SK-N-SH (cell line): ENCODE data around the gene KIF11. TPM values are rescaled to one million over a fixed set of nuclear protein-coding genes. Genes with fewer than 3 reads are reported as not detected.

Experiments
- CTCF ChIA-PET: fragments of 300-600, 350-600 bp; formaldehyde crosslinking; extraction: SDS; loops from one replicate; lab custom pipeline; 2021; lab: Yijun Ruan, JAX
- POLR2A ChIA-PET: fragments of 350-600 bp; sonication (Branson Sonifier 250); formaldehyde crosslinking; extraction: SDS; loops from one replicate; lab custom pipeline; 2020; ENCODE audit warnings: antibody characterized with exemption, inconsistent platforms; lab: Yijun Ruan, JAX
- DNase-seq: peaks from one replicate; pipeline ENCODE4 v3.0.0; 2012
- H2AFZ ChIP-seq: fragments of 200-600 bp; sonication (generic); 2 replicates; pipeline ENCODE4 v1.8.1; 2016; ENCODE audit warnings: antibody characterized with exemption, mild to moderate bottlenecking, low read depth
- H3F3A ChIP-seq: fragments of 200-600 bp; sonication (generic); replicated peaks from 2 replicates; pipeline ENCODE3; 2016; ENCODE audit warnings: antibody characterized with exemption, mild to moderate bottlenecking; ENCODE audit not compliant: insufficient read depth
- H3K27ac ChIP-seq, 2 experiments: fragments of 200-500 bp in 1 of 2; fragments of 200-600 bp in 1 of 2; sonication (Bioruptor generic) in 1 of 2; sonication (generic), shearing (Covaris generic) in 1 of 2; 2 replicates each; pipeline versions ENCODE4 v1.5.1 to v1.6.1; 2014 to 2016; ENCODE audit warnings: low read depth in 2 of 2, inconsistent platforms in 1 of 2, low read length in 1 of 2, mild to moderate bottlenecking in 1 of 2, mixed read lengths in 1 of 2
- H3K27me3 ChIP-seq: fragments of 200-600 bp; sonication (generic), shearing (Covaris generic); 2 replicates; pipeline ENCODE4 v1.6.1; 2016; ENCODE audit warnings: mixed run types; ENCODE audit not compliant: insufficient read depth
- H3K36me3 ChIP-seq, 2 experiments: fragments of 200-500 bp in 1 of 2; fragments of 200-600 bp in 1 of 2; sonication (Bioruptor generic) in 1 of 2; sonication (generic) in 1 of 2; replicated peaks in 1 of 2; 2 replicates each; pipeline versions ENCODE3 to v1.5.1; 2014 to 2016; ENCODE audit warnings: low read length in 1 of 2, mild to moderate bottlenecking in 1 of 2; ENCODE audit not compliant: insufficient read depth in 2 of 2, control insufficient read depth in 1 of 2
- H3K4me1 ChIP-seq, 2 experiments: fragments of 200-500 bp in 1 of 2; fragments of 200-600 bp in 1 of 2; sonication (Bioruptor generic) in 1 of 2; sonication (generic), shearing (Covaris generic) in 1 of 2; 2 replicates each; pipeline versions ENCODE4 v1.5.1 to v1.6.1; 2014 to 2016; ENCODE audit warnings: low read depth in 1 of 2, low read length in 1 of 2, mixed run types in 1 of 2; ENCODE audit not compliant: insufficient read depth in 2 of 2, control insufficient read depth in 1 of 2
- H3K4me2 ChIP-seq: fragments of 200-600 bp; sonication (generic), shearing (Covaris generic); 2 replicates; pipeline ENCODE4 v1.6.1; 2017; ENCODE audit warnings: mixed run types
- H3K4me3 ChIP-seq, 2 experiments: fragments of 200-500 bp in 1 of 2; fragments of 200-600 bp in 1 of 2; sonication (Bioruptor generic) in 1 of 2; sonication (generic), shearing (Covaris generic) in 1 of 2; 2 replicates each; pipeline versions ENCODE4 v1.5.1 to v1.8.1; 2014 to 2016; ENCODE audit warnings: low read depth in 2 of 2, inconsistent platforms in 1 of 2, low read length in 1 of 2, mild to moderate bottlenecking in 1 of 2, mixed read lengths in 1 of 2, moderate library complexity in 1 of 2
- H3K79me2 ChIP-seq: fragments of 200-600 bp; sonication (generic); 2 replicates; pipeline ENCODE4 v1.8.1; 2017; ENCODE audit warnings: mild to moderate bottlenecking; ENCODE audit not compliant: insufficient read depth
- H3K9ac ChIP-seq: fragments of 200-600 bp; sonication (generic); 2 replicates; pipeline ENCODE4 v1.6.1; 2017; ENCODE audit warnings: mixed run types
- H3K9me2 ChIP-seq: fragments of 200-600 bp; sonication (generic); 2 replicates; pipeline ENCODE4 v1.6.1; 2017; ENCODE audit warnings: mixed run types
- H3K9me3 ChIP-seq: fragments of 200-600 bp; sonication (generic); 2 replicates; pipeline ENCODE4 v1.6.1; 2017; ENCODE audit warnings: mixed run types, mild to moderate bottlenecking, moderate library complexity
- H4K20me1 ChIP-seq: fragments of 200-600 bp; sonication (generic); 2 replicates; pipeline ENCODE4 v1.6.1; 2017; ENCODE audit warnings: mild to moderate bottlenecking, mixed run types; ENCODE audit not compliant: insufficient read depth
- EP300 ChIP-seq, 2 experiments: IDR thresholded peaks; 2 replicates each; pipeline versions ENCODE4 v1.4.0 to v1.6.1; 2012; ENCODE audit warnings: borderline replicate concordance in 1 of 2, low read depth in 1 of 2, low read length in 1 of 2
- FOXJ3 ChIP-seq: sonication (generic); formaldehyde crosslinking; IDR thresholded peaks from 2 replicates; pipeline ENCODE4 v1.5.1; 2020; ENCODE audit warnings: mild to moderate bottlenecking, missing genetic modification reagents
- FOXM1 ChIP-seq: IDR thresholded peaks from 2 replicates; pipeline ENCODE4 v1.4.0; 2012; ENCODE audit warnings: low read depth, mild to moderate bottlenecking
- GATA2 ChIP-seq: sonication (generic); formaldehyde crosslinking; IDR thresholded peaks from 2 replicates; pipeline ENCODE4 v1.5.0; 2020; ENCODE audit warnings: mild to moderate bottlenecking, missing genetic modification reagents
- NRF1 ChIP-seq: IDR thresholded peaks from 2 replicates; pipeline ENCODE4 v1.6.1; 2012; ENCODE audit warnings: low read depth, mild to moderate bottlenecking, low read length
- POLR2AphosphoS5 ChIP-seq: IDR thresholded peaks from 2 replicates; pipeline ENCODE4 v1.6.1; 2012; ENCODE audit warnings: low read depth, low read length
- TAF1 ChIP-seq: IDR thresholded peaks from 2 replicates; pipeline ENCODE4 v1.6.1; 2012; ENCODE audit warnings: low read depth, mild to moderate bottlenecking, low read length, moderate library complexity, borderline replicate concordance
- WGBS: methylation state at CpG from one replicate; pipeline ENCODE4 v1.1.6; 2017; ENCODE audit warnings: low lambda C conversion rate; 5-methylcytosine and 5-hydroxymethylcytosine counted together
- polyA plus RNA-seq, 3 experiments: library from polyadenylated mRNA; depleted of rRNA; stranded (reverse); fragments of >200 nt; gene quantifications; 2 replicates each; pipeline ENCODE4 v1.2.3, GENCODE V29; 2012
- TF ChIP-seq, protein P1 (sequence below): IDR thresholded peaks from 2 replicates; pipeline ENCODE4; 2012
- TF ChIP-seq, protein P2 (sequence below): IDR thresholded peaks from 2 replicates; pipeline ENCODE4 v1.4.0; 2012; ENCODE audit warnings: low read depth, borderline replicate concordance

KIF11 gene
- polyA plus RNA-seq, 1 of the 3 experiments (the other 2 are of a cell fraction), result 4.0 TPM

DNA sequence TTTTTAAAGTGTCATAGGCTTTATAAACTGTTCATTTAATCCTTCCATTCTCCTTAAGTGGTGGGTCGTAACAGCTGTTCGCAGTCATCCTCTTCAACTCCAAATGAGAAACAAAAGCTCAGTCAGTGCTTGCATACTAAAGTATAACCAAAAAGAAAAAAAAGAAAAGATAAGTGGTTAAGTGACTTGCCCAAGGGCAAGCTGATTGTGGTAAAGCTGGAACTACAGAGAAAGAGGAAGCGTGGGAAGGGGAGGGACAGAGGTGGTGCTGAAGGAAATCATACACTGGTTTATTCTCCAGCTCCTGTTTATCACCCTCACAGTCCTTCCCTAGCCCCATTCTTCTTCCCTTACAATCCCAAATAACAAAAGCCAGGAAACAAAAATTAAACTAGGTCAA, 48.6 kb upstream of the KIF11 start:
- POLR2A ChIA-PET, result no interaction called here
- H3K27me3 ChIP-seq, result no peaks in the 10 kb centered on the region
- 81% methylated on average over 3 of the region's 3 CpGs for WGBS
- H3K4me3 ChIP-seq, result no peak overlapping the region
- H3K4me2 ChIP-seq, result no peak overlapping the region
- no peak overlapping the region for H3K9ac ChIP-seq
- no peak overlapping the region for H2AFZ ChIP-seq
- peaks cover 0 to 17% of the 10 kb centered on the region in 2 experiments for H3K36me3 ChIP-seq
- H3F3A ChIP-seq, result no peaks in the 10 kb centered on the region
- CTCF ChIA-PET, result interaction anchor here (3.1 to 4.2 kb wide), 2 partner anchors 27 to 30 kb away, joined by 12 to 20 read pairs; partner anchors contain the start of gene IDE
- TF ChIP-seq EP300 (IDR thresholded peaks at IDR 0.05; ENCODE audit: borderline replicate concordance in 1 of 2, low read depth in 1 of 2, low read length in 1 of 2), result no peak
- no peak for TF ChIP-seq POLR2AphosphoS5
- TF ChIP-seq, protein P1, sequence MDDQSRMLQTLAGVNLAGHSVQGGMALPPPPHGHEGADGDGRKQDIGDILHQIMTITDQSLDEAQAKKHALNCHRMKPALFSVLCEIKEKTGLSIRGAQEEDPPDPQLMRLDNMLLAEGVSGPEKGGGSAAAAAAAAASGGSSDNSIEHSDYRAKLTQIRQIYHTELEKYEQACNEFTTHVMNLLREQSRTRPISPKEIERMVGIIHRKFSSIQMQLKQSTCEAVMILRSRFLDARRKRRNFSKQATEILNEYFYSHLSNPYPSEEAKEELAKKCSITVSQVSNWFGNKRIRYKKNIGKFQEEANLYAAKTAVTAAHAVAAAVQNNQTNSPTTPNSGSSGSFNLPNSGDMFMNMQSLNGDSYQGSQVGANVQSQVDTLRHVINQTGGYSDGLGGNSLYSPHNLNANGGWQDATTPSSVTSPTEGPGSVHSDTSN, result no peak
- H4K20me1 ChIP-seq, result peaks cover 13% of the 10 kb centered on the region
- no peaks in the 10 kb centered on the region for H3K9me3 ChIP-seq
- DNase-seq, result peak; percentile 25
- H3K9me2 ChIP-seq, result no peaks in the 10 kb centered on the region
- peaks cover 71% of the 10 kb centered on the region for H3K79me2 ChIP-seq
- H3K4me1 ChIP-seq, result peaks cover 3 to 10% of the 10 kb centered on the region in 2 experiments; a peak in 3 of 4 replicates
- H3K27ac ChIP-seq, result no peak overlapping the region

DNA sequence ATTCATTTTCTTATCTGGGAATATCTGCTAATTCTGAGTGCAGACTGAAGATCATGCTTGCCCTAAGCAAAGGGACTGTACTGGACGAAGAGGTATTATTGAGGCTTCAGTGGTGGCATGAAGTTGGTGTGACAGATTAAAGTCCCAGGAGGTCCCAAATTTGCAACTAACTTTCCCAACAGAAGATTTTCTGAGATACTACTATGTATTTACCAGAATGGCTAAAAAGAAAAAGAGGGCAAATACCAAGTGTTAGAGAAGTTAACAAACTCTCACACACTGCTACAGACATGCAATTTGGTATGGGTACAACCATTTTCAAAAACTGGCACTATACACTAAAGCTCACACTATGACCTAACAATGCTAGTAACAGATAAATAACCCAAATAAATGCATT, 47.4 kb upstream of the KIF11 start:
- no peaks in the 10 kb centered on the region for H3K27me3 ChIP-seq
- TF ChIP-seq GATA2, result no peak
- TF ChIP-seq, protein P2, sequence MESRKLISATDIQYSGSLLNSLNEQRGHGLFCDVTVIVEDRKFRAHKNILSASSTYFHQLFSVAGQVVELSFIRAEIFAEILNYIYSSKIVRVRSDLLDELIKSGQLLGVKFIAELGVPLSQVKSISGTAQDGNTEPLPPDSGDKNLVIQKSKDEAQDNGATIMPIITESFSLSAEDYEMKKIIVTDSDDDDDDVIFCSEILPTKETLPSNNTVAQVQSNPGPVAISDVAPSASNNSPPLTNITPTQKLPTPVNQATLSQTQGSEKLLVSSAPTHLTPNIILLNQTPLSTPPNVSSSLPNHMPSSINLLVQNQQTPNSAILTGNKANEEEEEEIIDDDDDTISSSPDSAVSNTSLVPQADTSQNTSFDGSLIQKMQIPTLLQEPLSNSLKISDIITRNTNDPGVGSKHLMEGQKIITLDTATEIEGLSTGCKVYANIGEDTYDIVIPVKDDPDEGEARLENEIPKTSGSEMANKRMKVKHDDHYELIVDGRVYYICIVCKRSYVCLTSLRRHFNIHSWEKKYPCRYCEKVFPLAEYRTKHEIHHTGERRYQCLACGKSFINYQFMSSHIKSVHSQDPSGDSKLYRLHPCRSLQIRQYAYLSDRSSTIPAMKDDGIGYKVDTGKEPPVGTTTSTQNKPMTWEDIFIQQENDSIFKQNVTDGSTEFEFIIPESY, result no peak
- no peak overlapping the region for H2AFZ ChIP-seq
- H3K9me2 ChIP-seq, result no peaks in the 10 kb centered on the region
- peaks cover 3 to 10% of the 10 kb centered on the region in 2 experiments; a peak in 3 of 4 replicates for H3K4me1 ChIP-seq
- POLR2A ChIA-PET, result no interaction called here
- no peak overlapping the region for H3K27ac ChIP-seq
- no peaks in the 10 kb centered on the region for H3K9me3 ChIP-seq
- CTCF ChIA-PET, result interaction anchor here (1.3 to 4.2 kb wide), 3 partner anchors 17 to 29 kb away, joined by 4 to 20 read pairs (median 12); partner anchors contain the start of gene IDE
- 87% methylated on average over 1 of the region's 1 CpG for WGBS
- H3K79me2 ChIP-seq, result peaks cover 70% of the 10 kb centered on the region
- no peak for DNase-seq
- H3K36me3 ChIP-seq, result peaks cover 0 to 19% of the 10 kb centered on the region in 2 experiments
- H3K4me3 ChIP-seq, result no peak overlapping the region
- H3K4me2 ChIP-seq, result no peak overlapping the region
- H4K20me1 ChIP-seq, result peaks cover 13% of the 10 kb centered on the region
- H3K9ac ChIP-seq, result no peak overlapping the region
- H3F3A ChIP-seq, result no peaks in the 10 kb centered on the region

DNA sequence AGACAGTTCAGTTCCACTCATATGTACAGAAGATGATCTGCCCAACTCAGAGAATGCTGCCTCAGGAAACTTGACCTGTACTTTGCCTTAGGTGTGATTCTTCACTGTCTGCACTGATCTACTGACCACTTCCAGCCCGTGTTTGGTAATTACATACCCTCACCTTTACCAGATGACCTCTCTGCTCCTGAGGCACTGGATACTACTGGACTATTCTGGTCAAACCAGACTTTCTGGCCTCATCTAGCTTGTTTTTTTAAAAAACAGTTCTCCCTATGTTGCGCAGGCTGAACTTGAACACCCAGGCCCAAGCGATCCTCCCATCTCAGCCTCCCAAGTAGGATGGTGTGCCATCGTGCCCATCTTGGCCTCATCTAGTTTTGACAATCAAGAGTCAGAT, 45.3 kb upstream of the KIF11 start:
- H3K9me3 ChIP-seq, result no peaks in the 10 kb centered on the region
- H3K9ac ChIP-seq, result no peak overlapping the region
- H3K36me3 ChIP-seq, result peaks cover 0 to 31% of the 10 kb centered on the region in 2 experiments
- POLR2A ChIA-PET, result no interaction called here
- H3K4me1 ChIP-seq, result peaks cover 0 to 6% of the 10 kb centered on the region in 2 experiments; a peak in 2 of 4 replicates
- no peak overlapping the region for H3K4me2 ChIP-seq
- WGBS, result 96% methylated on average over 4 of the region's 4 CpGs
- no peak overlapping the region for H3K4me3 ChIP-seq
- no peaks in the 10 kb centered on the region for H3K9me2 ChIP-seq
- no peak for TF ChIP-seq NRF1
- no peak for TF ChIP-seq FOXJ3 (CRISPR knock-in tag)
- no peak for TF ChIP-seq TAF1
- no peak for TF ChIP-seq FOXM1
- TF ChIP-seq, protein P2, result no peak
- no peak for TF ChIP-seq GATA2
- H2AFZ ChIP-seq, result no peak overlapping the region
- CTCF ChIA-PET, result no interaction called here
- DNase-seq, result no peak
- 0 out of 2 replicates have a peak, but pooled peaks cover 8% of the 10 kb centered on the region for H4K20me1 ChIP-seq
- H3F3A ChIP-seq, result no peaks in the 10 kb centered on the region
- no peak overlapping the region for H3K27ac ChIP-seq
- peaks cover 81% of the 10 kb centered on the region for H3K79me2 ChIP-seq
- no peaks in the 10 kb centered on the region for H3K27me3 ChIP-seq
